HepG2 (cell line): ENCODE data around the gene ABHD17A. TPM values are rescaled to one million over a fixed set of nuclear protein-coding genes. Genes with fewer than 3 reads are reported as not detected.

Source experiments
- AKNA ChIP-seq: sonication (generic); formaldehyde crosslinking; IDR thresholded peaks from 2 replicates; pipeline ENCODE4 v1.4.0; 2020; ENCODE audit warnings: missing genetic modification reagents, borderline replicate concordance
- GATAD2A ChIP-seq: IDR thresholded peaks from 2 replicates; pipeline ENCODE4 v1.6.1; 2016
- GMEB2 ChIP-seq: IDR thresholded peaks from 2 replicates; pipeline ENCODE4 v1.6.1; 2016; ENCODE audit warnings: missing biosample characterization, missing genetic modification reagents, low read depth
- HES4 ChIP-seq: sonication (generic); formaldehyde crosslinking; IDR thresholded peaks from 2 replicates; pipeline ENCODE4 v1.9.0; 2021; ENCODE audit warnings: mild to moderate bottlenecking, missing genetic modification reagents, borderline replicate concordance
- HOXD1 ChIP-seq: sonication (generic); formaldehyde crosslinking; IDR thresholded peaks from 2 replicates; pipeline ENCODE4 v1.5.0; 2020; ENCODE audit warnings: missing genetic modification reagents
- KLF16 ChIP-seq, 2 experiments: sonication (generic) in 1 of 2; formaldehyde crosslinking in 1 of 2; IDR thresholded peaks; 2 replicates each; pipeline versions ENCODE4 v1.6.1 to v1.8.0; 2016 to 2023; ENCODE audit warnings: missing genetic modification reagents in 2 of 2, missing compliant biosample characterization in 1 of 2
- MAFF ChIP-seq: IDR thresholded peaks from 2 replicates; pipeline ENCODE4 v1.6.1; 2011; ENCODE audit warnings: low read depth, low read length, improper control_type of control experiment
- MED13 ChIP-seq: sonication (generic); formaldehyde crosslinking; IDR thresholded peaks from 2 replicates; pipeline ENCODE4 v1.5.0; 2020; ENCODE audit warnings: missing genetic modification reagents
- RNF219 ChIP-seq: sonication (generic); formaldehyde crosslinking; IDR thresholded peaks from 2 replicates; pipeline ENCODE4 v1.5.0; 2020; ENCODE audit warnings: mild to moderate bottlenecking, missing genetic modification reagents
- SKI ChIP-seq: fragments of 450-650 bp; IDR thresholded peaks from one replicate; pipeline ENCODE4 v1.6.1; 2018; ENCODE audit warnings: mild to moderate bottlenecking; ENCODE audit not compliant: partially characterized antibody
- THAP8 ChIP-seq: sonication (generic); formaldehyde crosslinking; IDR thresholded peaks from 2 replicates; pipeline ENCODE4 v1.5.1; 2020; ENCODE audit warnings: missing genetic modification reagents, mild to moderate bottlenecking, borderline replicate concordance
- TMF1 ChIP-seq: sonication (generic); formaldehyde crosslinking; IDR thresholded peaks from 2 replicates; pipeline ENCODE4 v1.8.1; 2022; ENCODE audit warnings: low read depth, missing genetic modification reagents
- USF2 ChIP-seq, 2 experiments: sonication (generic) in 1 of 2; formaldehyde crosslinking in 1 of 2; IDR thresholded peaks; 2 replicates each; pipeline versions ENCODE4 v1.5.1 to v1.6.1; 2011 to 2020; ENCODE audit warnings: borderline replicate concordance in 1 of 2, low read depth in 1 of 2, low read length in 1 of 2, mild to moderate bottlenecking in 1 of 2, missing genetic modification reagents in 1 of 2, moderate library complexity in 1 of 2
- ZBTB39 ChIP-seq: sonication (generic); formaldehyde crosslinking; IDR thresholded peaks from 2 replicates; pipeline ENCODE4 v1.5.0; 2020; ENCODE audit warnings: missing genetic modification reagents
- ZNF30 ChIP-seq: sonication (generic); formaldehyde crosslinking; IDR thresholded peaks from 2 replicates; pipeline ENCODE4 v1.5.0; 2020; ENCODE audit warnings: mild to moderate bottlenecking, missing genetic modification reagents
- polyA plus RNA-seq, 8 experiments: library from polyadenylated mRNA; depleted of rRNA in 3 of 8; stranded (reverse) in 7 of 8; unstranded in 1 of 8; fragments of >200 nt; fragmentation: Illumina TruSeq in 4 of 8; extraction: Trizol in 4 of 8; gene quantifications; 2 replicates each; pipeline versions ENCODE4 v1.2.1 to v1.2.3, GENCODE V29; 2011 to 2016; ENCODE audit warnings: low read depth in 4 of 8, missing spikeins in 1 of 8, mixed read lengths in 1 of 8; ENCODE audit not compliant: insufficient read depth in 1 of 8
- total RNA-seq, 5 experiments: library from RNA; depleted of rRNA; stranded (reverse); fragments of >200 nt; fragmentation: Illumina TruSeq; extraction: Trizol; gene quantifications; 2 replicates each; pipeline ENCODE4 v1.2.3, GENCODE V29; 2016; ENCODE audit warnings: low read depth in 1 of 5

ABHD17A gene
- total and polyA plus RNA-seq, 2 of the 13 experiments (the other 11 are each of a cell fraction or from before 2014, with no cell fraction given) = 27.7 to 40.8 TPM

- TF ChIP-seq USF2 (IDR thresholded peaks at IDR 0.05; ENCODE audit: low read depth, low read length) (no peak), USF2 (CRISPR knock-in tag; IDR thresholded peaks at IDR 0.05; ENCODE audit: borderline replicate concordance) (no peak), GMEB2 (CRISPR knock-in tag) (no peak), HES4 (CRISPR knock-in tag) (no peak), TMF1 (CRISPR knock-in tag) (no peak), THAP8 (no peak), MAFF (no peak), MED13 (CRISPR knock-in tag) (no peak), AKNA (CRISPR knock-in tag) (no peak), ZBTB39 (CRISPR knock-in tag) (no peak), SKI (peak; percentile 80), KLF16 (CRISPR knock-in tag; IDR thresholded peaks at IDR 0.05) (peak in 1 of 2 experiments; percentile 70; a peak in 1 of 4 replicates), HOXD1 (no peak), ZNF30 (no peak), GATAD2A (CRISPR knock-in tag) (peak; percentile 92), RNF219 (CRISPR knock-in tag) (no peak)
Observed at GRCh38 chr19:1871140-1871597, 14.1 kb downstream of the ABHD17A start (continued).
